Measurements from ENCODE around the gene HNRNPA2B1.

GRCh38 chr7:26198781-26199169, 1.8 kb downstream of the HNRNPA2B1 start:
- TF ChIP-seq ZFP30 (CRISPR knock-in tag; IDR thresholded peaks at IDR 0.05) (no peak), PATZ1 (CRISPR knock-in tag; IDR thresholded peaks at IDR 0.05; ENCODE audit: borderline replicate concordance) (no peak), ARNTL (CRISPR knock-in tag; IDR thresholded peaks at IDR 0.05; ENCODE audit: borderline replicate concordance, low read depth) (no peak), ZFP3 (CRISPR knock-in tag; IDR thresholded peaks at IDR 0.05) (no peak), RARB (CRISPR knock-in tag; IDR thresholded peaks at IDR 0.05) (no peak), ESRRG (CRISPR knock-in tag; IDR thresholded peaks at IDR 0.05) (no peak), CREB5 (CRISPR knock-in tag; IDR thresholded peaks at IDR 0.05; ENCODE audit: low read depth) (no peak), ISL1 (CRISPR knock-in tag; IDR thresholded peaks at IDR 0.05) (no peak)
